ENCODE measurements around the gene SLC22A4.

GRCh38 chr5:132267931-132268768 lies 26.0 kb upstream of the SLC22A4 start:
- no peak for TF ChIP-seq CTCF (IDR thresholded peaks at IDR 0.05)
- TF ChIP-seq POLR2AphosphoS5 (IDR thresholded peaks at IDR 0.05), result peak in 1 of 3 donors; percentile 13
- no peak for TF ChIP-seq POLR2A (IDR thresholded peaks at IDR 0.05)
